ENCODE results near the gene NNT.

DNA sequence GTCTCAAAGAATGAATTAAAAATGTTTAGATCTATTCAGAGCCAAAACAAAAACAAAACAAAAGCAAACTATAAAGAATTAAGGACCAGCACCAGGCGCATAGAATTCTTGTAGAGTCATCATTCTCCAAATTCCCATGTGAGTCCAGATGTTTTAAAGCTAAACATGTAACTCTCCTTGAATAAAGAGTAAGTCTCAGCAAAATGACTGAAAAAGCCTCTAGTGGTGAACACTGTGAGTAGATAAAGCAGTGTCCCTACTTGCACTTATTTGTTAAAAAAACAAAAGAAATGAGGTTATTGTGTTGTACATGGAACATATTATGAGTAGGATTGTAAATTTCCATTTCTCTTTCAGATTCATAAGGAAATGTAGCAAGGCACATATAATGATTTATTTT, 44.0 kb downstream of the NNT start:
- TF ChIP-seq POLR2A (IDR thresholded peaks at IDR 0.05) (no peak), EP300 (IDR thresholded peaks at IDR 0.05; ENCODE audit: low read depth) (no peak)
- TF ChIP-seq, protein P1, sequence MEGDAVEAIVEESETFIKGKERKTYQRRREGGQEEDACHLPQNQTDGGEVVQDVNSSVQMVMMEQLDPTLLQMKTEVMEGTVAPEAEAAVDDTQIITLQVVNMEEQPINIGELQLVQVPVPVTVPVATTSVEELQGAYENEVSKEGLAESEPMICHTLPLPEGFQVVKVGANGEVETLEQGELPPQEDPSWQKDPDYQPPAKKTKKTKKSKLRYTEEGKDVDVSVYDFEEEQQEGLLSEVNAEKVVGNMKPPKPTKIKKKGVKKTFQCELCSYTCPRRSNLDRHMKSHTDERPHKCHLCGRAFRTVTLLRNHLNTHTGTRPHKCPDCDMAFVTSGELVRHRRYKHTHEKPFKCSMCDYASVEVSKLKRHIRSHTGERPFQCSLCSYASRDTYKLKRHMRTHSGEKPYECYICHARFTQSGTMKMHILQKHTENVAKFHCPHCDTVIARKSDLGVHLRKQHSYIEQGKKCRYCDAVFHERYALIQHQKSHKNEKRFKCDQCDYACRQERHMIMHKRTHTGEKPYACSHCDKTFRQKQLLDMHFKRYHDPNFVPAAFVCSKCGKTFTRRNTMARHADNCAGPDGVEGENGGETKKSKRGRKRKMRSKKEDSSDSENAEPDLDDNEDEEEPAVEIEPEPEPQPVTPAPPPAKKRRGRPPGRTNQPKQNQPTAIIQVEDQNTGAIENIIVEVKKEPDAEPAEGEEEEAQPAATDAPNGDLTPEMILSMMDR (IDR thresholded peaks at IDR 0.05) = no peak
